ENCODE results near the gene LCE1A.

The LCE1A gene

DNA sequence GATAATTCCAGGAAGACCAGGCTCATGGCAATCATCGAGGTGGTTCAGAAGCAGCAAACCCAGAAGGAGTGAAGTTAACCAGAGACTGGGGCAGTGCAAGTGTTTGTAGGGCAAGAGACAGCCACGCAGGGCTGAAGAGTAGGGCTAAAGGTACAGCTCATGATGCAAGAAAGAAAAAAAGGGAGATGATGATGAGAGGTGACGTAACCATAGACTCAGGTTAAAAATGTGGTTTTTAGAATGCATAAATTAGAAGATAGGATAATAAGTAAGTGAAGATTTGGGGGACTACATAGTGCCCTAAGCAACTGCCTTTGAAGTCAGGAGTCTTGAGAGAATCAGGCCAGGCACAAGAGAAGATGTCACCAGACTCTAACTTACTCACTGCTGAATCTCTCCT lies 32.9 kb downstream of the LCE1A start:
- Mint-ChIP-seq H3K9me3 (peaks cover 5% of the 10 kb centered on the region), H3K36me3 (ENCODE audit: low read depth) (no peaks in the 10 kb centered on the region)
- TF ChIP-seq, protein P1, sequence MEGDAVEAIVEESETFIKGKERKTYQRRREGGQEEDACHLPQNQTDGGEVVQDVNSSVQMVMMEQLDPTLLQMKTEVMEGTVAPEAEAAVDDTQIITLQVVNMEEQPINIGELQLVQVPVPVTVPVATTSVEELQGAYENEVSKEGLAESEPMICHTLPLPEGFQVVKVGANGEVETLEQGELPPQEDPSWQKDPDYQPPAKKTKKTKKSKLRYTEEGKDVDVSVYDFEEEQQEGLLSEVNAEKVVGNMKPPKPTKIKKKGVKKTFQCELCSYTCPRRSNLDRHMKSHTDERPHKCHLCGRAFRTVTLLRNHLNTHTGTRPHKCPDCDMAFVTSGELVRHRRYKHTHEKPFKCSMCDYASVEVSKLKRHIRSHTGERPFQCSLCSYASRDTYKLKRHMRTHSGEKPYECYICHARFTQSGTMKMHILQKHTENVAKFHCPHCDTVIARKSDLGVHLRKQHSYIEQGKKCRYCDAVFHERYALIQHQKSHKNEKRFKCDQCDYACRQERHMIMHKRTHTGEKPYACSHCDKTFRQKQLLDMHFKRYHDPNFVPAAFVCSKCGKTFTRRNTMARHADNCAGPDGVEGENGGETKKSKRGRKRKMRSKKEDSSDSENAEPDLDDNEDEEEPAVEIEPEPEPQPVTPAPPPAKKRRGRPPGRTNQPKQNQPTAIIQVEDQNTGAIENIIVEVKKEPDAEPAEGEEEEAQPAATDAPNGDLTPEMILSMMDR (IDR thresholded peaks at IDR 0.05; ENCODE audit: unreplicated experiment in 3 of 3) = no peak

GRCh38 chr1:152861374-152861773 lies 34.1 kb downstream of the LCE1A start:
- Mint-ChIP-seq H3K27me3 (ENCODE audit: low read depth) (no peaks in the 10 kb centered on the region), H3K4me3 (no peak overlapping the region), H3K9me3 (peaks cover 5% of the 10 kb centered on the region), H3K27ac (no peak overlapping the region), H3K36me3 (ENCODE audit: low read depth) (no peaks in the 10 kb centered on the region), H3K4me1 (no peaks in the 10 kb centered on the region)
- TF ChIP-seq, protein P1 (IDR thresholded peaks at IDR 0.05; ENCODE audit: unreplicated experiment in 3 of 3) = no peak

More for the DNA sequence above, 32.9 kb downstream of the LCE1A start:
- no peaks in the 10 kb centered on the region for H3K27me3 Mint-ChIP-seq (ENCODE audit: low read depth)
- no peak overlapping the region for H3K27ac Mint-ChIP-seq
- no peak overlapping the region for H3K4me3 Mint-ChIP-seq
- no peaks in the 10 kb centered on the region for H3K4me1 Mint-ChIP-seq

DNA sequence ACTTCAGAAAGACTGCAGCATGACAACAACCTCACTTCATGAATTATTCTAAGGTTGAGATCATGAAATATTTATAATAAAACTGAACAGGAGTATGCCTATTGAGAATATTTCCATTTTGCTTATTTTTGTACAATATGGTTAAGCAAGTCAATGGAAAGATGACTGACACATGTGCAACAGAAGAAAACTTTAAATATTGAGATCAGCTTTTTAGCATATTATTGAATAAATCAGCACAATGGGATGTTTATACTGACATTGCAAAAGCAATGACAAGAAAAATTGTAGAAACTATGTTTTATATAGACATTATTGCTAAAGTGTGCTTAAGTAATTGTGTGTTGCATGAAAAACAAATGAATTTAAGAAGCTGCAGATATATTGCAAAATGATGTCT lies 37.2 kb downstream of the LCE1A start:
- TF ChIP-seq, protein P1 (IDR thresholded peaks at IDR 0.05; ENCODE audit: unreplicated experiment in 3 of 3) = no peak
- Mint-ChIP-seq H3K27me3 (ENCODE audit: low read depth) (no peaks in the 10 kb centered on the region), H3K4me3 (no peak overlapping the region), H3K9me3 (peaks cover 3% of the 10 kb centered on the region), H3K4me1 (no peaks in the 10 kb centered on the region), H3K27ac (no peak overlapping the region), H3K36me3 (ENCODE audit: low read depth) (no peaks in the 10 kb centered on the region)

GRCh38 chr1:152866321-152866720 lies 39.0 kb downstream of the LCE1A start:
- Mint-ChIP-seq H3K4me1 (no peaks in the 10 kb centered on the region), H3K9me3 (no peaks in the 10 kb centered on the region), H3K27ac (no peak overlapping the region), H3K36me3 (ENCODE audit: low read depth) (no peaks in the 10 kb centered on the region), H3K27me3 (ENCODE audit: low read depth) (no peaks in the 10 kb centered on the region), H3K4me3 (no peak overlapping the region)
- TF ChIP-seq, protein P1 (IDR thresholded peaks at IDR 0.05; ENCODE audit: unreplicated experiment in 3 of 3) = no peak

DNA sequence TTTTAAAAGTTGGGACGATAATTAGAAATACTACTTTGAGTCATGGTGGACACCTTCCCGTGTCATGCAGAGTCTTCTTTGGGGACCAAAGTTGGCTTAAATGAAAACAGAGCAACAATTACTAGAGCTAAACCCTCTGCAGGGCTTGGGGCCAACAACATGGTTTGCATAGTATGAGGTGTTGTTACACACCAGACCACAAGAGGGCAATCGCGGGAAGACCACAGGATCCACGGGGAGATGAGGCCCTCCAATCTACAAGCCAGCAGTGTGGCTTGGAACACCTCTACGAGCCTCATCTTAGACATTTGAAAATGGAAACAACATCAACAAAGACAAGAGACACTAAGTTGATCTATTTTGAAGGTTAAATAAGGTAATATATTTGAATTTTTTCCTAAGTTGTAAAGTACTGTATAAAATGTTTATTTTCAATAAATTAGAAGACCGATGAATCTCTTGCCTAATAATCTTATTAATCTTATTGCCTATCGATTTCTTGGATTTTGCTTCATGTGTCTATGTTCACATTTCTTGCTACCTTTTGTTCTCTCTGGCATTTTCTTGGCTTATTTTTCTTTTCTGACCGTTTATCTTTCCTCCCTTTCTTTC lies 42.6 kb downstream of the LCE1A start:
- no peaks in the 10 kb centered on the region for H3K36me3 Mint-ChIP-seq (ENCODE audit: low read depth)
- H3K4me3 Mint-ChIP-seq = no peak overlapping the region
- H3K4me1 Mint-ChIP-seq = no peaks in the 10 kb centered on the region
- H3K27me3 Mint-ChIP-seq (ENCODE audit: low read depth) = no peaks in the 10 kb centered on the region
- TF ChIP-seq, protein P1 (IDR thresholded peaks at IDR 0.05; ENCODE audit: unreplicated experiment in 3 of 3) = peak; percentile 61 to 67 (median 63)
- no peak overlapping the region for H3K27ac Mint-ChIP-seq
- H3K9me3 Mint-ChIP-seq = no peaks in the 10 kb centered on the region

Data from nephron (organoid).